Smooth muscle cell (in vitro differentiated cells): Measurements from ENCODE around the gene RPL35. TPM values are rescaled to one million over a fixed set of nuclear protein-coding genes. Genes with fewer than 3 reads are reported as not detected.
A peak's percentile ranks its signal among the peaks of the same experiment; 100 is the strongest.

Experiments used
- DNase-seq: peaks from one replicate; lab custom pipeline; 2025; ENCODE audit not compliant: unreplicated experiment; lab: John Stamatoyannopoulos, UW
- H2AFZ ChIP-seq: fragments of 200-600 bp; sonication (generic); 2 replicates; pipeline ENCODE4 v1.6.0; 2016; ENCODE audit warnings: antibody characterized with exemption, low read depth, mild to moderate bottlenecking
- H3F3A ChIP-seq: fragments of 200-600 bp; sonication (generic); 2 replicates; pipeline ENCODE4 v1.6.0; 2017; ENCODE audit warnings: antibody characterized with exemption, low read depth
- H3K27ac ChIP-seq: fragments of 200-600 bp; sonication (generic); 2 replicates; pipeline ENCODE4 v1.5.1; 2016; ENCODE audit warnings: low read depth, mild to moderate bottlenecking
- H3K27me3 ChIP-seq: fragments of 200-600 bp; sonication (generic); 2 replicates; pipeline ENCODE4 v1.6.1; 2016; ENCODE audit warnings: low read depth, mild to moderate bottlenecking
- H3K36me3 ChIP-seq: fragments of 200-600 bp; sonication (generic); 2 replicates; pipeline ENCODE4 v1.5.1; 2016; ENCODE audit warnings: low read depth
- H3K4me1 ChIP-seq: fragments of 200-600 bp; sonication (generic); 2 replicates; pipeline ENCODE4 v1.5.1; 2016; ENCODE audit warnings: low read depth
- H3K4me2 ChIP-seq: fragments of 200-600 bp; sonication (generic); 2 replicates; pipeline ENCODE4 v1.6.0; 2016; ENCODE audit warnings: mild to moderate bottlenecking
- H3K4me3 ChIP-seq: fragments of 200-600 bp; sonication (generic); 2 replicates; pipeline ENCODE4 v1.5.1; 2016; ENCODE audit warnings: mild to moderate bottlenecking
- H3K79me2 ChIP-seq: fragments of 200-600 bp; sonication (generic); 2 replicates; pipeline ENCODE4 v1.6.0; 2016; ENCODE audit warnings: low read depth, mild to moderate bottlenecking
- H3K9ac ChIP-seq: fragments of 200-600 bp; sonication (generic); 2 replicates; pipeline ENCODE4 v1.6.0; 2016; ENCODE audit warnings: low read depth
- H3K9me3 ChIP-seq: fragments of 200-600 bp; sonication (generic); replicated peaks from 2 replicates; pipeline ENCODE4 v1.5.1; 2016; ENCODE audit warnings: low read depth
- H4K20me1 ChIP-seq: fragments of 200-600 bp; sonication (generic); 2 replicates; pipeline ENCODE4 v1.6.0; 2016; ENCODE audit warnings: low read depth
- WGBS: methylation state at CpG from one replicate; pipeline ENCODE4 v1.1.7; 2016; ENCODE audit warnings: low lambda C conversion rate; 5-methylcytosine and 5-hydroxymethylcytosine counted together
- polyA plus RNA-seq: library from polyadenylated mRNA; unstranded; fragments of >200 nt; fragmentation: Nextera tagmentation; extraction: Ambion mirVana; gene quantifications from 2 replicates; pipeline ENCODE4 v1.2.1, GENCODE V29; 2016
- total RNA-seq: library from RNA; depleted of rRNA; stranded (reverse); fragments of >200 nt; gene quantifications from 2 replicates; pipeline ENCODE4 v1.2.3, GENCODE V29; 2014
- TF ChIP-seq, protein P1 (sequence below): fragments of 200-600 bp; sonication (generic); IDR thresholded peaks from 2 replicates; pipeline ENCODE4 v1.5.1; 2017; ENCODE audit warnings: borderline replicate concordance, mild to moderate bottlenecking, antibody characterized with exemption; ENCODE audit not compliant: insufficient read depth, poor library complexity, severe bottlenecking

Gene RPL35
- total and polyA plus RNA-seq, 2 experiments from 2014 or later: 1,321 to 1,932 TPM

DNA sequence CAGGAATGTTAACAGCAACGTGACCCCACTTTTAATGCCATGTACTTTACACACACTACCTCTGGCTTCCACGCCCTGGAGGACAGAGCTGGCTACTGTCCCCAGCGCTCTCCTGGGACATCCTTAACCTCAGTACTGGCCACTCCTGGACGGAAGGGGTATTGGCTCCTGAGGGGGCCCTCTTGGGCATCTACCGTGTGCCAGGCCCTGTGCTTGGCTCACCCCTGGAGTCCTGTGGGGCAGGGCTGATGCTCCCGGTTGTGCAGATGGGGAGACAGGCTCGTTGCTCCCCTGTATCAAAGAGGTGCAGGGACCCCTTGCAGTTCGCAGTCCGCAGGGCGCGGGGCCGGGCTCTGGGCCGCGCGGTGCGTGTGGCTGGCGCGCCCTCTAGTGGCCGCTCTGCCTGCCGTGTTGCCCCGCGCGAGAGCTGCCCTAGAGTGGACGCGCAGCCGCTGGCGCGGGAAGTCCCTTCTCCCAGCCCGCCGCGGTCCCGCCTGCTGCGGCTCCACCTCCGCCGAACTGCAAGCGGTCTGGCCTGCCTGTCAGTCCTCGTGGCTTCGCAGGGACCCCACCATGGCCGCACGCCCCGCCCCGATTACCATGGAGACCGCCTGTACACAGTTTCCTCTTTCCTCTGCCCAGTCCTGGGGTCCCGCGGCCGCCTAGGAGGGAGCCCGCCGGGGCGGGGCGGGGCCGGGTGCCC is 8.8 kb downstream of the RPL35 start, which contains the start of gene WDR38:
TSS of gene WDR38 (plus strand) at position 632 of the 703 bp plus-strand sequence. CDS start 72 bp downstream, outside the sequence.
- DNase-seq: peak; percentile 55
- H3K9ac ChIP-seq: peak within 1 kb of the TSS; percentile 60
- no peak within 1 kb of the TSS for H3K27ac ChIP-seq

DNA sequence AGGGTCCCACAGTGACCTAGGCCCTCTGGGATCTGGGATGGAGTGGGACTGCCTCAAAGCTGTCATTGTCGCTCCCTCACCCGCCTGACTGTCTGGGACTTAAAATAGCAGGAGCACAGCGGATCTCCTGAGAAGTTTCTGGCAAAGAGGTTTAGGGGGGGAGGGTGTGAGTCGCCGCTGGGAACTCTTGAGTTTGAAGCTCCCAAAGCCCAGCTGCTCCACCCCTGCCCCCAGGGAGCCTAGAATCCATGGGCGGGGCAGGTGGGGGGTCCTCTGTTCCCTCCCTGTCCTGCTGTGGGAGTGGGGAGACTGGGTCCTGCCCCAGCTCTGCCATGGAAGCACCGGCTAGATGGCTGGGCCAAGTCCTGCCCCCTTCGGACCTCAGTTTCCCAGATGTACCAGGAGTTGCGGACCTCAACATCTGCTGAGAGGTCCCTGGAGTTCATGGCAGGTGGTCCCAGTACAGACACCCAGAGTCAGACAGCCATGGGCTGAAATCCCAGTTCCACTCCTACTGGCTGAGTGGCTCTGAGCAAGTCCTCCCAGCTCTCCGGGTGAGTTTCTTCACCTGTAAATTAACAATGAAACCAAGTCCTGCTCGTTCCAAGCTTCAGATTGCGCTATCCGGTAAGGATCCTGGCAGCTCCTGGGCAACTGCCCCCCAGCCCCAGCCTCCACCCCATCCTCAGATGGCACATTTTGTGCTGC is 9.5 kb downstream of the RPL35 start:
- no peaks in the 10 kb centered on the region for H3K9me3 ChIP-seq
- H3K79me2 ChIP-seq: no peaks in the 10 kb centered on the region
- no peaks in the 10 kb centered on the region for H3K27me3 ChIP-seq
- no peak overlapping the region for H3K9ac ChIP-seq
- H3K4me1 ChIP-seq: no peaks in the 10 kb centered on the region
- H3K36me3 ChIP-seq: no peaks in the 10 kb centered on the region
- DNase-seq: no peak
- H4K20me1 ChIP-seq: peaks cover 12% of the 10 kb centered on the region
- 77% methylated on average over 13 of the region's 13 CpGs for WGBS
- H2AFZ ChIP-seq: no peak overlapping the region
- no peak overlapping the region for H3K27ac ChIP-seq
- H3K4me2 ChIP-seq: peak overlapping the region; percentile 84
- TF ChIP-seq, protein P1, sequence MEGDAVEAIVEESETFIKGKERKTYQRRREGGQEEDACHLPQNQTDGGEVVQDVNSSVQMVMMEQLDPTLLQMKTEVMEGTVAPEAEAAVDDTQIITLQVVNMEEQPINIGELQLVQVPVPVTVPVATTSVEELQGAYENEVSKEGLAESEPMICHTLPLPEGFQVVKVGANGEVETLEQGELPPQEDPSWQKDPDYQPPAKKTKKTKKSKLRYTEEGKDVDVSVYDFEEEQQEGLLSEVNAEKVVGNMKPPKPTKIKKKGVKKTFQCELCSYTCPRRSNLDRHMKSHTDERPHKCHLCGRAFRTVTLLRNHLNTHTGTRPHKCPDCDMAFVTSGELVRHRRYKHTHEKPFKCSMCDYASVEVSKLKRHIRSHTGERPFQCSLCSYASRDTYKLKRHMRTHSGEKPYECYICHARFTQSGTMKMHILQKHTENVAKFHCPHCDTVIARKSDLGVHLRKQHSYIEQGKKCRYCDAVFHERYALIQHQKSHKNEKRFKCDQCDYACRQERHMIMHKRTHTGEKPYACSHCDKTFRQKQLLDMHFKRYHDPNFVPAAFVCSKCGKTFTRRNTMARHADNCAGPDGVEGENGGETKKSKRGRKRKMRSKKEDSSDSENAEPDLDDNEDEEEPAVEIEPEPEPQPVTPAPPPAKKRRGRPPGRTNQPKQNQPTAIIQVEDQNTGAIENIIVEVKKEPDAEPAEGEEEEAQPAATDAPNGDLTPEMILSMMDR: no peak
- peak overlapping the region; percentile 58 for H3K4me3 ChIP-seq
- peaks cover 15% of the 10 kb centered on the region for H3F3A ChIP-seq

More for the DNA sequence above, 8.8 kb downstream of the RPL35 start, which contains the start of gene WDR38:
- no peaks in the 10 kb centered on the region for H3K27me3 ChIP-seq
- H3K79me2 ChIP-seq: no peaks in the 10 kb centered on the region
- H3K4me1 ChIP-seq: no peaks in the 10 kb centered on the region
- H2AFZ ChIP-seq: peak within 1 kb of the TSS; percentile 70
- H3F3A ChIP-seq: peaks cover 15% of the 10 kb centered on the region
- H3K4me2 ChIP-seq: peak within 1 kb of the TSS; percentile 84
- TF ChIP-seq, protein P1: peak; percentile 99
- peak within 1 kb of the TSS; percentile 58 for H3K4me3 ChIP-seq
- peaks cover 19% of the 10 kb centered on the region for H4K20me1 ChIP-seq
- 3% methylated on average over 48 of the region's 51 CpGs for WGBS
- no peaks in the 10 kb centered on the region for H3K36me3 ChIP-seq
- no peaks in the 10 kb centered on the region for H3K9me3 ChIP-seq

GRCh38 chr9:124849801-124850200 is 12.0 kb downstream of the RPL35 start:
- no peaks in the 10 kb centered on the region for H3K9me3 ChIP-seq
- TF ChIP-seq, protein P1: no peak
- no peaks in the 10 kb centered on the region for H3K79me2 ChIP-seq
- no peak for DNase-seq
- 40% methylated on average over 10 of the region's 10 CpGs for WGBS
- no peak overlapping the region for H3K4me2 ChIP-seq
- H3K9ac ChIP-seq: no peak overlapping the region
- no peak overlapping the region for H3K27ac ChIP-seq
- H3K4me3 ChIP-seq: no peak overlapping the region
- no peaks in the 10 kb centered on the region for H3K27me3 ChIP-seq
- H3K4me1 ChIP-seq: no peaks in the 10 kb centered on the region
- H4K20me1 ChIP-seq: no peaks in the 10 kb centered on the region
- no peaks in the 10 kb centered on the region for H3K36me3 ChIP-seq
- H2AFZ ChIP-seq: no peak overlapping the region
- H3F3A ChIP-seq: peaks cover 10% of the 10 kb centered on the region
